A549 (cell line): ENCODE measurements around the gene ZNF786.

Experiments
- CBX2 ChIP-seq: fragments of 200-600 bp; sonication (generic); IDR thresholded peaks from 2 replicates; pipeline ENCODE4 v1.6.1; 2016; ENCODE audit warnings: low read depth, mild to moderate bottlenecking, borderline replicate concordance
- EP300 ChIP-seq, 2 experiments: fragments of >200 bp; sonication (Bioruptor Twin); formaldehyde crosslinking; IDR thresholded peaks; 2 replicates in 1 of 2; 3 replicates in 1 of 2; pipeline ENCODE4 v1.6.1; 2016 to 2017
- JUN ChIP-seq, 2 experiments: fragments of >200 bp; sonication (Bioruptor Twin); formaldehyde crosslinking; IDR thresholded peaks; 2 replicates in 1 of 2; 3 replicates in 1 of 2; pipeline ENCODE4 v1.6.1; 2016 to 2017
- POLR2A ChIP-seq: IDR thresholded peaks from 2 replicates; pipeline ENCODE4 v1.6.1; 2012; ENCODE audit warnings: mild to moderate bottlenecking, low read length

DNA sequence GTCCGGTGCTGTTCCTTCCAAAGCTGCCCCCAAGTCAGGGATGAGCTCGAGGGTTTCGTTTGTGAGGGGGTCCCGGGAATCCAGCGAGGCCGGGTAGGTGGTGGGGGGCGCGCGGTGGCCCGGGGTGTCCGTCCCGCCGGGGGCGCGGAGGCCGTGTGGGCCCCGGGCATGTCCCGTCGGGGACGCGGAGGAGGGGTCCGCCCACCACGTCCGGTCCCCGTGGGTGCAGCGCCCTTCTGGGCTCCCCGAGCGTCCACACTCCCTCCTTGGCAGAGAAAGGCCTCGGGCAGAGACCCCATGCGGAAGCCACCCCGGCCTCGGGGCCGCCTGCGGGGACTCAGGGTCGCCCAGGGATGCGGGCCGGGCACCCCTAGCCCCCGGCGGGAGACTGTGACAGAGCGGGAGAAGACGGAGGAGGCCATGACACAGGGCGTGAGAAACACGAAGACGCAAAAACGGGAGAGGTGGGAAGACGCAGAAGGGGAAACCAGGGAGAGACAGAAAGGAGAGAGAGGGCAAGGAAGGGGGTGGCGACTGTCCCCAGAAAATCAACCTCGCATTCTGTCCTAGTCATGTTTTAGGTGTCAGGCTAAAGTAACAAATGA lies 36.2 kb upstream of the ZNF786 start:
- TF ChIP-seq POLR2A (0 out of 2 replicates have a peak, but pooled peaks have one; percentile 15), EP300 (IDR thresholded peaks at IDR 0.05) (no peak), CBX2 (no peak), JUN (IDR thresholded peaks at IDR 0.05) (no peak; a peak in 1 of 5 replicates)
